ENCODE results near the gene ELOVL6.

Gene ELOVL6

GRCh38 chr4:110025718-110026117, 172.7 kb downstream of the ELOVL6 start:
- DNase-seq (ENCODE audit: low read depth): no peak

DNA sequence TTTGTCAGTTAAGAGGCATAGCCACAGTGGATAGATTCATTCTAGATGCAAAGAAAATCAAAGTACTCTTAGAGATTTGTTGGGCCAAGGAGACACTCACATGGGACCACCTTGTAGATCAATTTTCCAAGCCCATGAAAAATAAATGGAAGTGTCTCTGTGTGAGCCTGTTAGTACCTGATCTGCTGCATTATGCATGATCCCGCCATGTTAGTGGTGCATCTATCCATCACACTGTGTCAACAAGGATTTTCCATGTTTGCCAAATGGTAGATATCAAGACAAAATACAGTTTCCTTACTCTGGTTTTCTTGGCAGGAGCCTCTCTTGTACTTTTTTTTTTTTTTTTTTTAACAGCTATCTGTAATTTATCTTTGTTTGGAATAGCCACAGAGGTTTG, 173.4 kb downstream of the ELOVL6 start:
- no peak for DNase-seq (ENCODE audit: low read depth)

GRCh38 chr4:110022457-110022856, 176.0 kb downstream of the ELOVL6 start:
- no peak for DNase-seq (ENCODE audit: low read depth)

DNA sequence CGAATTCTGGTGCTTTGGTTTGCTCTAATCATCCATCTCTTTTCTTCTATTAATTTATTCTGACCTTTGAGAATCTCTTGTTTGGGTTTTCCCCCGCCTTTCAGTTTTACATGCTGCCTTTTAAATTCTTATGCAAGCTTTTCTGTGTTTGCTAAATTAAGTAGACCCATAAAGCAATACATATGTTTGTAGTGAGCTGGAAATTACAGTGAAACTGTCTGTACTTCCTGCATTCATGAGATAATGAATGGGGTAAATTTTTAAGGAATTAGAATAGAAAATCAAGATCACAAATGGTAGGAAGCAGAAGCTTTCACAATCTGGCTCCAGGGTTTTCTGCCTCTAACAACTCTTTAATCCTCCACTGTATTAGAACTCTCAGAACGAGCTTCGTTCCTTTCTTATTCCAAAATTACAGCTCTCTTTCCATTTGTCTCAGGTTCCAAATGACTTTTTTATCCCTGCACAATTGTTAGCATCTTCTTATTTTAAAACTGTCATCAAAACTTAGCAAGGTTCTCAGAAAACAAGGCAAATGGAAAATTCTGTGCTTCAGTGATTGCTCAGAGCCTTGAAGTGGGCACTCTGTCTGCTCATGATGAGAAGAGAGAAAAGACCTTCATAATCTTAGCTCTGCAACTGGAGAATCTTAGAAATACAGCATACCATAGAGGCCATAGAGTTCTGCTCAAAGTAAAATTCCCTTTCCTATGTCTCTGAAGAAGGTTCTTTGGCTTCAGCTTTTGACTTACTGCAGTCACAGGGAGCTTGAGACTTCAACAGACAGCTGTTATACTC, 177.6 kb downstream of the ELOVL6 start:
- no peak for DNase-seq (ENCODE audit: low read depth)

- DNase-seq (ENCODE audit: low read depth): no peak
Measured at GRCh38 chr4:110020139-110020538, 178.3 kb downstream of the ELOVL6 start.

- no peak for DNase-seq (ENCODE audit: low read depth)
Measured at GRCh38 chr4:110019153-110019552, 179.3 kb downstream of the ELOVL6 start.

DNA sequence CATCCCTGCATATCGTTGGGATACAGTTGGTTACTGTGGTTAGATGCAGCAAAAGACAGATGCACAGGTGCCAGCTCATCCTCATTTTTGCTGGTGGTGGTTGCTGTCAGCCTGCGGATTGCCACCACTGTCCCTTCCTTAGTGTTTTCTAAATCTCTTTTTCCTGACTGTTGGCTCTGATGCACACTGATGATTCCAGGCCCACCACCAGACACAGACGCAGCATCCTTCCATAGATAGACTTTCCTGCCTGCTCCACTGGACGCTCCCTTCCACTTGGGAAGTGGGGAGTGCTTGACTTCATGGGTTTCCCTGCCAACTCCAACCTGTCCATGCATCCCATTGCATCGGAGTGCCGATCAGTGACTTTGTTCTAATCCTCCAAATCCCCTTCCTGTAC, 184.2 kb downstream of the ELOVL6 start:
- DNase-seq (ENCODE audit: low read depth): no peak

DNA sequence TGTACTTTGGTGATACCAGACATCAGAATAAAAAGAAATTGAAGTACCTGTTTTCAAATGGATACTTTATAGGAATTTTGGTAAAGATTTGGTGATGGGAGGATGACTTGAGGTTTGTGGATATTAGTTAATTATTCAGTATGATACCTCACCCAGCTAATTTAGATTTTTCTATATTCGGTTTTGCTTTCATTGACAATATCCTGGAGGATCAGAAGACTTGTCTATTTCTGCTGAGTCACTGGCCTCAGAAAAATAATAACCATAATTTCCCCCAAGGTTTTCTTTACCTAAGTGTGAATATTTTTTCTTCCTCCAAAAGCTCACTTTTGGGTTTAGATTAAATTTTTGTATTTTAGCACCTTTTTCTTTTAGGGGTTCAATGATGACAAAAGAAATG, 185.5 kb downstream of the ELOVL6 start:
- DNase-seq (ENCODE audit: low read depth): no peak

DNA sequence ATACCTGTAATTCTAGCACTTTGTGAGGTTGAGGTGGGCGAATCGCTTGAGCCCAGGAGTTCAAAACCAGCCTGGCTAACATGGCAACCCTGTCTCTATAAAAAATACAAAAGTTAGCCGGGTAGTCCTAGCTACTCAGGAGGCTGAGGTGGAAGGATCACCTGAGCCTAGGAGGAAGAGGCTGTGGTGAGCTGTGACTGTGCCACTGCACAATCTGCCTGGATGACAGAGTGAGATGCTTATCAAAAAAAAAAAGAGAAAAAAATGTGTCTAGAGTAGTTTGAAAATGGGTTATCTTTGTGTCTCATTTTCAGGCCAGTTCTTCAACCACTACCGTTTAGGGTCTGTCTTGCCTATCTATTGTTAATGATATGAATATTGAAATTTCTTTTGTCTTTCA, 187.6 kb downstream of the ELOVL6 start:
- no peak for DNase-seq (ENCODE audit: low read depth)

GRCh38 chr4:110009550-110009949, 188.9 kb downstream of the ELOVL6 start:
- DNase-seq (ENCODE audit: low read depth): no peak

- DNase-seq (ENCODE audit: low read depth): no peak
Measured at GRCh38 chr4:110008540-110008939, 189.9 kb downstream of the ELOVL6 start.

DNA sequence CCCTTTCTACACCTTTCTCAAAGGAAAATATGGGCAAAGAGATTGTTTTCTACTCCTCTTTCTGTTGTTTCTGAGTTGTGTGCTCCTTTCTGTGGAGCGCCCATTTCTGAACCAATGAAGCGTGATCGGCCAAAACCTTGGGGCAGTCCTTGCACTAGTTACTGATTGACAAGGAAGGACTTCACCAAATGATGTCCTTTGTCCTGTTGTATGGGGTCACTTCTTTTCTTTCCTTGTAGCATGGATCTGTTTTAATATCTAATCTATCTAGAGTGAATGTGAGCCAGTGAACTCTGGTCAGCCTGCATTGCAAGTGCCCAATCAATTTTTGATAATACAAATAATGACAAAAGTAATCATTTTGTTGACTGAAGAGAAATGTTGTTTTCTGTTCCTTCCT, 191.2 kb downstream of the ELOVL6 start:
- DNase-seq (ENCODE audit: low read depth): no peak

DNA sequence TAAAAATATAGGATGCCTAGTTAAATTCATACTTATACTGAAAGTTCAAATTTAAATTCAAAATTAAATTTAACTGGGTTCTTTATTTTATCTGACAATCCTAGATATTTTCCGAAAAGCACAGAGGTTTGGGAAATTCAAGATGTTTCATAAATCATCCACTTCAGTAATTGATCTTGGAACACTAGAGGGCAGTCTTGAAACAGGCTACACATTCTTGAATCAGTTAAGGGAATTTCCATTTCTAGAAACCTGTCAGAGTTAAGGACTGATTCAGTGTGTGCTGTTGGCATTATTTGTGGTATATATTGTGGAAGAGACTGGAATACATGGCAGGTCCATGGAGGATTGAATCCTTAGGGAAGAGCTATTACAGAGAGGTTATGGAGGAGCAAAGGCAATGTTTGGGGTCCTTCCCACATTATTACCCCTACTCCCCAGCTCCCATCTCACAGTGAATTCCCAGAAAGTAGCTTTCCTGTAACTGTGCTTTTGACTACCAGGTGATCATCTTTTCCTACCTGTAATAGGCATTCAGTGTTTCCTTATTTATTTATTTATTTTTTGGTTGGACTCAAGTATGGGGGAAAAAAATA, 192.9 kb downstream of the ELOVL6 start:
- no peak for DNase-seq (ENCODE audit: low read depth)

DNA sequence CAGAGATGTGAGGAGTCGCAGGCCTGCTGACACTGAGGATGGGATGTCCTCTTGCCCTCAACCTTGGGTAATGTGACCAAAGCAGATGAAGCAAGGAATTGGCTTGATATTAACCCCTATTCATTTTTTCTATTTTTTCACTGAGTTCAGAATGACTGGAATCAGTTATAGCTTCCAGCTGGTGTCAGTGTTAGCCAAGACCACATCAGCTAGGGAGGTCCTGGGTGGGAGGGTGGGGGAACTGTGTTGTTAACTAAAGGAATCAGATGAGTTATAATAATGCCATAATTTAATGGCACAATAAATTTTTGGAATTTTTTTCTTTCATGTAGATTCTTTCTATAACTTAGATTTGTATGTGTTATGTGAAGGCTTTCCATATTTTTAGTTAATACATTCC, 193.9 kb downstream of the ELOVL6 start:
- DNase-seq (ENCODE audit: low read depth): no peak

GRCh38 chr4:110003401-110004187, 194.8 kb downstream of the ELOVL6 start:
- no peak for DNase-seq (ENCODE audit: low read depth)

- no peak for DNase-seq (ENCODE audit: low read depth)
Measured at GRCh38 chr4:110002326-110002725, 196.1 kb downstream of the ELOVL6 start.

DNA sequence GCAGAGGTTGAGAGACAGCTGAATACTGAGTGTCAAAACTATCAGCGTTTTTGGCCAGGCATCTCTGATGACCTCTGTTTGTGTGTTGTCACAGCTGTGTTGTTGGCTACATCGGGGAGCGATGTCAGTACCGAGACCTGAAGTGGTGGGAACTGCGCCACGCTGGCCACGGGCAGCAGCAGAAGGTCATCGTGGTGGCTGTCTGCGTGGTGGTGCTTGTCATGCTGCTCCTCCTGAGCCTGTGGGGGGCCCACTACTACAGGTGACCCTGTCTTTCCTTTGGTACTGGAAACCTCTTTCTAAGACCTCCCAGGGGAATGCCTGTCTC, 198.9 kb downstream of the ELOVL6 start:
- DNase-seq (ENCODE audit: low read depth): no peak

- DNase-seq (ENCODE audit: low read depth): peak; percentile 3
Measured at GRCh38 chr4:109998867-109999584, 199.4 kb downstream of the ELOVL6 start.

DNA sequence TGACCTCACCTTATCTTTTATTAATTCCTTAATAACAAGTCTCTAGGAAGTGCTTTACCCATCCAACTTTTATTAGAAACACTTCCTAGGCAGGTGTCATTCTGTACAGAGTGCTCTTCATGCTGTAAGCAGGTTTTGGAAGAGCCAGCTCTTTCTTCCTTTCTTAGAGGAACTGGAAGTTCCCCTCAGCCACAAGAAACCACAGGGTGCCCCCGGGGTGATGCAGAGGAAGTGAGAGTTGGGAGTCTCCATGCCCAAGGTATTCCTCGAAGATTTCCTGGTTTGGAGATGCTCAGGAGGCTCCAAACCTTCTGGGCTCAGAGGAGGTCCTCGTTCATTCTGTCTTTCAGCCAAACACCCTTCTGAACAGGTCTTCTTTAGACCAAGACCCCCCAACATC, 201.9 kb downstream of the ELOVL6 start:
- DNase-seq (ENCODE audit: low read depth): no peak
